AG04450 (cell line): ENCODE data around the gene ATXN1L. TPM values are rescaled to one million over a fixed set of nuclear protein-coding genes. Genes with fewer than 3 reads are reported as not detected.

ENCODE experiments used
- CTCF ChIA-PET: fragments of 300-600, 350-600 bp; formaldehyde crosslinking; extraction: SDS; loops from one replicate; lab custom pipeline; 2022; ENCODE audit warnings: antibody characterized with exemption, inconsistent platforms; lab: Charles Lee
- POLR2A ChIA-PET: fragments of 350-600 bp; formaldehyde crosslinking; extraction: SDS; loops from one replicate; lab custom pipeline; 2021; ENCODE audit warnings: antibody characterized with exemption, inconsistent platforms; lab: Yijun Ruan, JAX
- DNase-seq: peaks from one replicate; pipeline ENCODE4 v3.0.0-alpha.2; 2011; ENCODE audit warnings: low read depth, low spot score
- H3K27ac ChIP-seq: one replicate; pipeline ENCODE4 v1.5.1; 2012; ENCODE audit warnings: low read depth, low read length, control low read depth
- H3K27me3 ChIP-seq: one replicate; pipeline ENCODE4 v1.6.0; 2012; ENCODE audit warnings: low read length; ENCODE audit not compliant: control insufficient read depth, insufficient read depth
- H3K4me3 ChIP-seq: 2 replicates; pipeline ENCODE4 v1.5.1; 2011; ENCODE audit warnings: mild to moderate bottlenecking, low read depth, low read length, control low read depth
- H3K9me3 ChIP-seq: 2 replicates; pipeline ENCODE4 v1.5.1; 2012; ENCODE audit warnings: low read length; ENCODE audit not compliant: control insufficient read depth, insufficient read depth
- CTCF ChIP-seq: IDR thresholded peaks from 2 replicates; pipeline ENCODE4 v1.5.1; 2011; ENCODE audit warnings: low read depth, low read length, control low read depth, inconsistent platforms
- polyA minus RNA-seq: library from RNA; depleted of rRNA, polyadenylated mRNA; stranded (reverse); fragments of >200 nt; gene quantifications from 2 replicates; pipeline ENCODE4 v1.2.3, GENCODE V29; 2011; rRNA and poly(A)+ RNA removed
- polyA plus RNA-seq: library from polyadenylated mRNA; depleted of rRNA; stranded (reverse); fragments of >200 nt; gene quantifications from 2 replicates; pipeline ENCODE4 v1.2.3, GENCODE V29; 2011; rRNA removed

Gene ATXN1L
- polyA plus RNA-seq (11.3 and 13.7 TPM in 2 replicates), polyA minus RNA-seq (14.1 and 14.9 TPM in 2 replicates)

GRCh38 chr16:71845639-71846430 lies at the start of gene ATXN1L:
TSS of gene ATXN1L (plus strand) at chr16:71845976. CDS start at chr16:71849741, 3,765 bp downstream.
- no peaks in the 10 kb centered on the region; the same call in 1 of the 2 replicates for H3K9me3 ChIP-seq
- CTCF ChIA-PET: interaction anchor here (1.1 kb wide), 1 partner anchor 116 kb away, joined by 4 read pairs; no protein-coding TSS in a partner anchor
- H3K27ac ChIP-seq: peak within 1 kb of the TSS; percentile 61
- no peaks in the 10 kb centered on the region for H3K27me3 ChIP-seq
- peak within 1 kb of the TSS; percentile 97 for H3K4me3 ChIP-seq
- peak; percentile 75 for DNase-seq
- TF ChIP-seq CTCF: no peak
- POLR2A ChIA-PET: no interaction called here

- H3K4me3 ChIP-seq: no peak overlapping the region
- H3K27me3 ChIP-seq: no peaks in the 10 kb centered on the region
- no peaks in the 10 kb centered on the region for H3K9me3 ChIP-seq
- no peak overlapping the region for H3K27ac ChIP-seq
- no peak for TF ChIP-seq CTCF
- CTCF ChIA-PET: no interaction called here
- no peak for DNase-seq
- POLR2A ChIA-PET: no interaction called here
Measured at GRCh38 chr16:71796501-71797097, 49.2 kb upstream of the ATXN1L start.

GRCh38 chr16:71803305-71803690 lies 42.5 kb upstream of the ATXN1L start:
- no peak for TF ChIP-seq CTCF
- Histone ChIP-seq H3K27ac (no peak overlapping the region), H3K9me3 (no peaks in the 10 kb centered on the region; the same call in 1 of the 2 replicates), H3K4me3 (no peak overlapping the region), H3K27me3 (no peaks in the 10 kb centered on the region)
- POLR2A ChIA-PET: interaction anchor here (0.6 kb wide), 1 partner anchor 97 kb away, joined by 6 read pairs; no protein-coding TSS in a partner anchor
- no peak for DNase-seq
- CTCF ChIA-PET: no interaction called here

GRCh38 chr16:71807905-71808592 lies 37.7 kb upstream of the ATXN1L start:
- TF ChIP-seq CTCF: no peak
- POLR2A ChIA-PET: interaction anchor here (0.6 to 1.1 kb wide), 4 partner anchors 9 to 449 kb away, joined by 3 to 5 read pairs (median 4); no protein-coding TSS in a partner anchor
- DNase-seq: no peak

More at GRCh38 chr16:71807905-71808592, 37.7 kb upstream of the ATXN1L start:
- Histone ChIP-seq H3K27ac (peak overlapping the region; percentile 98), H3K27me3 (no peaks in the 10 kb centered on the region), H3K9me3 (no peaks in the 10 kb centered on the region; the same call in 1 of the 2 replicates), H3K4me3 (peak overlapping the region; percentile 72)
- CTCF ChIA-PET: interaction anchor here (0.6 to 3.0 kb wide), 4 partner anchors 9 to 154 kb away, joined by 3 to 14 read pairs (median 3); no protein-coding TSS in a partner anchor
